VCaP (cell line): ENCODE data around the gene GBE1.
A peak's percentile ranks its signal among the peaks of the same experiment; 100 is the strongest.

Experiments used
- H3K27ac ChIP-seq: fragments of 450-650 bp; 2 replicates; pipeline ENCODE4 v1.5.1; 2017
- CTCF ChIP-seq: fragments of 450-650 bp; conservative IDR thresholded peaks from 2 replicates; pipeline ENCODE4 v1.5.1; 2017; ENCODE audit warnings: mild to moderate bottlenecking, moderate library complexity

GBE1 gene

GRCh38 chr3:81650187-81650586, 111.3 kb downstream of the GBE1 start:
- no peak overlapping the region for H3K27ac ChIP-seq
- no peak for TF ChIP-seq CTCF

GRCh38 chr3:81645248-81645647, 116.2 kb downstream of the GBE1 start:
- no peak for TF ChIP-seq CTCF
- H3K27ac ChIP-seq, result no peak overlapping the region

GRCh38 chr3:81643721-81644120, 117.7 kb downstream of the GBE1 start:
- TF ChIP-seq CTCF, result peak; percentile 81
- H3K27ac ChIP-seq, result no peak overlapping the region

GRCh38 chr3:81638480-81638879, 123.0 kb downstream of the GBE1 start:
- no peak overlapping the region for H3K27ac ChIP-seq
- TF ChIP-seq CTCF, result no peak

GRCh38 chr3:81632659-81633058, 128.8 kb downstream of the GBE1 start:
- no peak for TF ChIP-seq CTCF

GRCh38 chr3:81624756-81625155, 136.7 kb downstream of the GBE1 start:
- H3K27ac ChIP-seq, result no peak overlapping the region
- TF ChIP-seq CTCF, result no peak

More at GRCh38 chr3:81632659-81633058, 128.8 kb downstream of the GBE1 start:
- no peak overlapping the region for H3K27ac ChIP-seq

GRCh38 chr3:81622395-81622794, 139.1 kb downstream of the GBE1 start:
- no peak overlapping the region for H3K27ac ChIP-seq
- no peak for TF ChIP-seq CTCF

- TF ChIP-seq CTCF, result no peak
- H3K27ac ChIP-seq, result no peak overlapping the region
These were observed 140.2 kb downstream of the GBE1 start for GRCh38 chr3:81621277-81621676.
